Activated B cell treated with CpG ODN at 0.5 μM for 24 hours (primary cell): ENCODE results near the gene RPA1. TPM values are rescaled to one million over a fixed set of nuclear protein-coding genes. Genes with fewer than 3 reads are reported as not detected.

Experiments used
- ATAC-seq: fragments of 200-7000 bp; cut with Tn5 transposase; one replicate; pipeline ENCODE4 v1.10.0; 2021; ENCODE audit warnings: low read depth, mild to moderate bottlenecking, moderate library complexity
- CTCF ChIA-PET: fragments of 350-600 bp; sonication (Branson Sonifier 250); formaldehyde crosslinking; loops from one replicate; lab custom pipeline; 2021; ENCODE audit warnings: antibody characterized with exemption; lab: Charles Lee
- POLR2A ChIA-PET: fragments of 350-600 bp; sonication (Branson Sonifier 250); formaldehyde crosslinking; loops from one replicate; lab custom pipeline; 2021; ENCODE audit warnings: antibody characterized with exemption; lab: Charles Lee
- DNase-seq: peaks from one replicate; pipeline ENCODE4 v3.0.0; 2022
- H3K27ac Mint-ChIP-seq: one replicate; pipeline ENCODE4 v1.8.0; 2020; ENCODE audit warnings: mixed read lengths
- H3K27me3 Mint-ChIP-seq: one replicate; pipeline ENCODE4 v1.8.0; 2021; ENCODE audit warnings: mixed read lengths
- H3K36me3 Mint-ChIP-seq: one replicate; pipeline ENCODE4 v1.8.0; 2021; ENCODE audit warnings: low read depth, mixed read lengths
- H3K4me1 Mint-ChIP-seq: one replicate; pipeline ENCODE4 v1.8.0; 2021; ENCODE audit warnings: mixed read lengths
- H3K4me3 Mint-ChIP-seq: one replicate; pipeline ENCODE4 v1.8.0; 2020; ENCODE audit warnings: mild to moderate bottlenecking, mixed read lengths
- H3K9me3 Mint-ChIP-seq: one replicate; pipeline ENCODE4 v1.8.0; 2020; ENCODE audit warnings: mixed read lengths
- intact Hi-C: fragments of 100-400 bp; cut with micrococcal nuclease; formaldehyde crosslinking; loops from one replicate; pipeline ENCODE4 v1.15.1; 2024
- total RNA-seq: library from RNA; stranded (reverse); gene quantifications from 2 replicates; pipeline ENCODE4 v1.2.3, GENCODE V29; 2022
- TF ChIP-seq, protein P1 (sequence below): fragments of 200-600 bp; IDR thresholded peaks from one replicate; pipeline ENCODE4 v1.8.0; 2022; ENCODE audit warnings: antibody characterized with exemption, mild to moderate bottlenecking

RPA1 gene
- total RNA-seq, 1 donor from 2014 or later: 99.8 TPM

GRCh38 chr17:1829216-1829591, 601 bp upstream of the RPA1 start:
- peaks cover 39% of the 10 kb centered on the region for H3K4me1 Mint-ChIP-seq
- CTCF ChIA-PET: interaction anchor here (0.7 to 1.3 kb wide), 2 partner anchors 45 to 113 kb away, joined by 3 to 5 read pairs; no protein-coding TSS in a partner anchor
- H3K27ac Mint-ChIP-seq: peak overlapping the region; percentile 83
- POLR2A ChIA-PET: interaction anchor here (0.6 to 2.6 kb wide), 12 partner anchors 8 to 237 kb away, joined by 3 to 22 read pairs (median 5); partner anchors contain the start of genes SLC43A2 and WDR81
- no peaks in the 10 kb centered on the region for H3K27me3 Mint-ChIP-seq
- peaks cover 33% of the 10 kb centered on the region for H3K36me3 Mint-ChIP-seq
- ATAC-seq: no peak
- H3K4me3 Mint-ChIP-seq: peak overlapping the region; percentile 91
- no peaks in the 10 kb centered on the region for H3K9me3 Mint-ChIP-seq
- TF ChIP-seq, protein P1, sequence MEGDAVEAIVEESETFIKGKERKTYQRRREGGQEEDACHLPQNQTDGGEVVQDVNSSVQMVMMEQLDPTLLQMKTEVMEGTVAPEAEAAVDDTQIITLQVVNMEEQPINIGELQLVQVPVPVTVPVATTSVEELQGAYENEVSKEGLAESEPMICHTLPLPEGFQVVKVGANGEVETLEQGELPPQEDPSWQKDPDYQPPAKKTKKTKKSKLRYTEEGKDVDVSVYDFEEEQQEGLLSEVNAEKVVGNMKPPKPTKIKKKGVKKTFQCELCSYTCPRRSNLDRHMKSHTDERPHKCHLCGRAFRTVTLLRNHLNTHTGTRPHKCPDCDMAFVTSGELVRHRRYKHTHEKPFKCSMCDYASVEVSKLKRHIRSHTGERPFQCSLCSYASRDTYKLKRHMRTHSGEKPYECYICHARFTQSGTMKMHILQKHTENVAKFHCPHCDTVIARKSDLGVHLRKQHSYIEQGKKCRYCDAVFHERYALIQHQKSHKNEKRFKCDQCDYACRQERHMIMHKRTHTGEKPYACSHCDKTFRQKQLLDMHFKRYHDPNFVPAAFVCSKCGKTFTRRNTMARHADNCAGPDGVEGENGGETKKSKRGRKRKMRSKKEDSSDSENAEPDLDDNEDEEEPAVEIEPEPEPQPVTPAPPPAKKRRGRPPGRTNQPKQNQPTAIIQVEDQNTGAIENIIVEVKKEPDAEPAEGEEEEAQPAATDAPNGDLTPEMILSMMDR: no peak
- intact Hi-C loops: loop anchor here (1.0 to 2.0 kb wide), 2 partner anchors 113 to 144 kb away; partner anchors contain the start of gene PRPF8
- DNase-seq: no peak

GRCh38 chr17:1830288-1830687, 483 bp downstream of the RPA1 start:
- Mint-ChIP-seq H3K27ac (peak overlapping the region; percentile 83), H3K4me1 (peaks cover 46% of the 10 kb centered on the region), H3K36me3 (peaks cover 31% of the 10 kb centered on the region), H3K4me3 (peak overlapping the region; percentile 91), H3K27me3 (no peaks in the 10 kb centered on the region), H3K9me3 (no peaks in the 10 kb centered on the region)
- CTCF ChIA-PET: interaction anchor here (1.0 kb wide), 1 partner anchor 109 kb away, joined by 3 read pairs; no protein-coding TSS in a partner anchor
- DNase-seq (peak; percentile 17), ATAC-seq (no peak)
- TF ChIP-seq, protein P1: no peak
- POLR2A ChIA-PET: interaction anchor here (0.6 to 2.6 kb wide), 9 partner anchors 9 to 238 kb away, joined by 3 to 22 read pairs (median 5); no protein-coding TSS in a partner anchor
- intact Hi-C loops: no loop called here

DNA sequence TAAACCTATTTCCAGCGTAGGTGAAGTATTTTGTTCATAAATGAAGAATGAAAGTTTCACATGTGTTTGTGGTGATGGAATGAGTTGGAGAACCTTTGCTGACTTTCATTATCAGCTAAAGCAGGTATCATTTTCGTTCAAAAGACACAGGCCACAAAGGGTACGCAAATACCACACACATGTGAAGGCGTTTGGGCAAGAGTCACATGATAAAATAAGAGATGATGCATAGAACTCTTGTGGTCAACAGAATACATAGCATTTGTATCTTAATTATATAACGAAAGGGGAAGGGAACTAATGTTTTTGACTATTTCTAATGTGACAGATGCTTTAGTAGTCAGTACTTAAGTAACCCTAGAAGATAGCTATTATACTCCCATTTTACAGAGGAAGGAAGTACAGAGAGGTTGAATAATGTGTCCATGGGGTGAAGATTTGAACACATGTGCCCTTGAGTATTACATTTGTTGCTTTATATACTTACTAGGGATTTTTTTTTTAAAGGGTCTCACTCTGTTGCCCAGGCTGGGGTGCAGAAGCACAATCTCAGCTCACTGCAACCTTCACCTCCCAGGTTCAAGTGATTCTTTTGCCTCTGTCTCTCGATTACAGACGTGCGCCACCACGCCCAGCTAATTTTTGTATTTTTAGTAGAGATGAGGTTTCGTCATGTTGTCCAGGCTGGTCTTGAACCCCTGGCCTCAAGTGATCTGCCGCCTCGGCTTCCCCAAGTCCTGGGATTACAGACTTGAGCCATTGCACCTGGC, 4.8 kb downstream of the RPA1 start:
- H3K9me3 Mint-ChIP-seq: no peaks in the 10 kb centered on the region
- H3K27me3 Mint-ChIP-seq: no peaks in the 10 kb centered on the region
- peak overlapping the region; percentile 65 for H3K27ac Mint-ChIP-seq
- intact Hi-C loops: no loop called here
- CTCF ChIA-PET: interaction anchor here (0.6 to 2.3 kb wide), 5 partner anchors 31 to 259 kb away, joined by 3 to 7 read pairs (median 4); no protein-coding TSS in a partner anchor
- ATAC-seq: peak; percentile 9
- no peak for DNase-seq
- peaks cover 28% of the 10 kb centered on the region for H3K36me3 Mint-ChIP-seq
- POLR2A ChIA-PET: interaction anchor here (0.6 to 2.0 kb wide), 4 partner anchors 112 to 502 kb away, joined by 3 to 15 read pairs (median 4); partner anchors contain the start of gene TSR1
- H3K4me1 Mint-ChIP-seq: peaks cover 40% of the 10 kb centered on the region
- H3K4me3 Mint-ChIP-seq: peak overlapping the region; percentile 28
- TF ChIP-seq, protein P1: no peak

DNA sequence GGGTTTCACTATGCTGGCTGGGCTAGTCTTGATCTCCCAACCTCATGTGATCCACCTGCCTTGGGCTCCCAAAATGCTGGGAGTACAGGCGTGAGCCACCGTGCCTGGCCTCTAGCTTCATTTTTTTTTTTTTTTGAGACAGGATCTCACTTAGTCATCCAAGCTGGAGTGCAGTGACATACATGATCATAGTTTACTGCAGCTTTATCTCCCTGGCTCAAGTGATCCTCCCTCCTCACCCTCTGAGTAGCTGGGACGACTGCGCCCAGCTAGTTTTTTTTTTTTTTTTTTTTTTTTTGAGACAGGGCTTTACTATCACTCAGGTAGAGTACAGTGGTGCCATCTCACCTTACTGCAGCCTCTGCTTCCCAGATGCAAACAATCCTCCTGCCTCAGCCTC, 9.7 kb downstream of the RPA1 start:
- H3K4me3 Mint-ChIP-seq: no peak overlapping the region
- no peaks in the 10 kb centered on the region for H3K27me3 Mint-ChIP-seq
- no peak for ATAC-seq
- intact Hi-C loops: no loop called here
- H3K4me1 Mint-ChIP-seq: peaks cover 13% of the 10 kb centered on the region
- H3K9me3 Mint-ChIP-seq: no peaks in the 10 kb centered on the region
- DNase-seq: no peak
- CTCF ChIA-PET: interaction anchor here (1.7 kb wide), 1 partner anchor 118 kb away, joined by 5 read pairs; no protein-coding TSS in a partner anchor
- H3K36me3 Mint-ChIP-seq: peaks cover 39% of the 10 kb centered on the region
- H3K27ac Mint-ChIP-seq: no peak overlapping the region
- TF ChIP-seq, protein P1: no peak
- POLR2A ChIA-PET: no interaction called here

DNA sequence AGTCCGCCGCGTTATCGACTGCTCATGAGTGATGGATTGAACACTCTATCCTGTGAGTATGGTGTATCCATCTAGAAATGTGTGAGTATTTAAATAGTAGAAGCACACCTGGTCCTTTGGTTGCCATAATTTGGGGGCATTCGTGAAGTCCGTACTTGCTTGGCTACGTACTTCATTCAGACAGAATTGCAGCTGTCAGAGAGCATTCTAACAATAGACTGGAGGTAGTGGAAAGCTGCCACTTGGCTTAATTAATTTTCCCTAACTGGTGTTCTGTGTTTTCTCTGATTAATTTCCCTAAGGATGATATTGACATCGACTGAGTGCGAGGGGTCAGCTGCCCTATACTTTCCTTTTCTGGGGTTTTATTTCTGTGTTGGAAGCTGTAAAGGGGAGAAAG, 14.1 kb downstream of the RPA1 start:
- ATAC-seq: no peak
- Mint-ChIP-seq H3K9me3 (no peaks in the 10 kb centered on the region), H3K4me1 (no peaks in the 10 kb centered on the region), H3K27ac (no peak overlapping the region), H3K36me3 (peaks cover 59% of the 10 kb centered on the region), H3K27me3 (no peaks in the 10 kb centered on the region), H3K4me3 (no peak overlapping the region)
- POLR2A ChIA-PET: interaction anchor here (0.6 kb wide), 1 partner anchor 14 kb away, joined by 3 read pairs; the partner anchor contains the start of genes RPA1 and SMYD4
- DNase-seq: no peak
- intact Hi-C loops: no loop called here
- TF ChIP-seq, protein P1: no peak
- CTCF ChIA-PET: no interaction called here
